Spleen (tissue), 11 donors: Measurements from ENCODE around the gene SLC44A4. TPM values are rescaled to one million over a fixed set of nuclear protein-coding genes. Genes with fewer than 3 reads are reported as not detected.
"Not testable (repeated sequence)": the region's sequence is repeated elsewhere in the genome, so short reads cannot be mapped to it uniquely, and the experiment has no call there.

ENCODE experiments used
- DNase-seq: peaks from one replicate; pipeline ENCODE4 v3.0.0-alpha.2; 2020
- H3K27ac ChIP-seq, 8 donors: fragments of 200-600 bp; sonication (generic) in 7 of 8; 1 replicate in 4 of 8; 2 replicates in 4 of 8; pipeline versions ENCODE4 v1.5.0 to v1.8.0; 2016 to 2021; ENCODE audit warnings: inconsistent platforms in 4 of 8, mild to moderate bottlenecking in 4 of 8, moderate library complexity in 1 of 8
- H3K27me3 ChIP-seq, 7 donors: fragments of 200-600 bp; sonication (generic) in 6 of 7; replicated peaks in 1 of 7; 1 replicate in 4 of 7; 2 replicates in 3 of 7; pipeline versions ENCODE4 v1.5.0 to v1.8.0; 2016 to 2021; ENCODE audit warnings: inconsistent platforms in 3 of 7, mild to moderate bottlenecking in 1 of 7
- H3K36me3 ChIP-seq, 6 donors: fragments of 200-600 bp; sonication (generic) in 5 of 6; 1 replicate in 4 of 6; 2 replicates in 2 of 6; pipeline versions ENCODE4 v1.5.0 to v1.8.0; 2016 to 2021; ENCODE audit warnings: inconsistent platforms in 2 of 6
- H3K4me1 ChIP-seq, 6 donors: fragments of 200-600 bp; sonication (generic) in 5 of 6; 1 replicate in 3 of 6; 2 replicates in 3 of 6; pipeline versions ENCODE4 v1.5.0 to v1.8.0; 2016 to 2021; ENCODE audit warnings: inconsistent platforms in 3 of 6
- H3K4me3 ChIP-seq, 8 donors: fragments of 200-600 bp; sonication (generic) in 7 of 8; 1 replicate in 4 of 8; 2 replicates in 4 of 8; pipeline versions ENCODE4 v1.5.0 to v1.8.0; 2016 to 2021; ENCODE audit warnings: inconsistent platforms in 4 of 8, mild to moderate bottlenecking in 4 of 8, moderate library complexity in 2 of 8
- H3K9me3 ChIP-seq, 8 donors: fragments of 200-600 bp; sonication (generic) in 7 of 8; 1 replicate in 4 of 8; 2 replicates in 4 of 8; pipeline versions ENCODE4 v1.5.0 to v1.8.0; 2016 to 2021; ENCODE audit warnings: inconsistent platforms in 4 of 8
- CTCF ChIP-seq, 11 experiments: fragments of 200-600 bp in 7 of 11; fragments of 450-650 bp in 4 of 11; sonication (generic) in 4 of 11; IDR thresholded peaks in 8 of 11; conservative IDR thresholded peaks in 3 of 11; 1 replicate in 7 of 11; 2 replicates in 4 of 11; pipeline versions ENCODE4 v1.4.0 to v1.8.0; 2016 to 2021; ENCODE audit warnings: antibody characterized with exemption in 11 of 11, inconsistent platforms in 4 of 11, mild to moderate bottlenecking in 1 of 11
- POLR2A ChIP-seq, 3 donors: fragments of 450-650 bp; IDR thresholded peaks; one replicate each; pipeline ENCODE4 v1.5.1; 2017; ENCODE audit warnings: antibody characterized with exemption in 3 of 3, mild to moderate bottlenecking in 1 of 3
- POLR2AphosphoS5 ChIP-seq, 3 donors: sonication (generic); formaldehyde crosslinking; IDR thresholded peaks; one replicate each; pipeline ENCODE4 v1.5.1; 2017; ENCODE audit warnings: antibody characterized with exemption in 3 of 3
- WGBS, 5 donors: extraction: QIAGEN DNeasy Blood & Tissue Kit in 3 of 5; methylation state at CpG; one replicate each; pipeline versions ENCODE4 v1.1.5 to v1.1.7; 2013 to 2018; 5-methylcytosine and 5-hydroxymethylcytosine counted together
- intact Hi-C: fragments of 100-400 bp; cut with DNase I; formaldehyde crosslinking; loops from one replicate; pipeline ENCODE4 v1.15.0; 2023; ENCODE audit warnings: low total_unique reads
- polyA plus RNA-seq, 3 donors: library from polyadenylated mRNA; stranded (reverse); fragments of 200-250 nt; gene quantifications; one replicate each; pipeline ENCODE4 v1.2.1, GENCODE V29; 2013
- total RNA-seq, 7 donors: library from RNA; depleted of rRNA in 3 of 7; stranded (reverse); fragments of >200 nt in 3 of 7; fragmentation: NEBNext Ultra II Directional in 4 of 7; extraction: Animal tissue kit (Norgen Biotek cat#: 25700) in 4 of 7; gene quantifications; one replicate each; pipeline versions ENCODE4 v1.1.0 to v1.2.1, GENCODE V29; 2016 to 2021
- donor health status: healthy with polysubstance abuse.
- donor health status: DM: no; HTN: no; CAD: no; lungs with moderate emphysema.
- donor health status: DM: no; HTN: no; CAD: no.
- donor health status: Bipolar disorder and iron deficiency.
- donor health status: healthy.
- donor health status: DM: no; HTN: no; CAD: no.
- donor health status: DM: yes; HTN: yes; CAD: no.

Gene SLC44A4
- total and polyA plus RNA-seq, 10 donors: 0.20 to 5.9 (median 2.6) TPM

GRCh38 chr6:31859923-31860322, 18.9 kb downstream of the SLC44A4 start:
- Histone ChIP-seq H3K27ac (no peak overlapping the region), H3K9me3 (no peaks in the 10 kb centered on the region), H3K4me1 (peaks cover 14 to 39% (median 27%) of the 10 kb centered on the region in 6 donors), H3K4me3 (no peak overlapping the region), H3K36me3 (peaks cover 3 to 59% (median 39%) of the 10 kb centered on the region in 6 donors), H3K27me3 (no peaks in the 10 kb centered on the region)
- 88 to 95% (median 94%) methylated on average over 8 to 11 of the region's 11 CpGs for WGBS, 5 donors
- intact Hi-C loops: no loop called here
- TF ChIP-seq CTCF (IDR thresholded peaks at IDR 0.05 in 8 of 11, conservative IDR thresholded peaks at IDR 0.05 in 3 of 11) (no peak), POLR2A (IDR thresholded peaks at IDR 0.05) (no peak), POLR2AphosphoS5 (IDR thresholded peaks at IDR 0.05) (no peak)
- no peak for DNase-seq

GRCh38 chr6:31858707-31859106, 20.1 kb downstream of the SLC44A4 start:
- no peak for DNase-seq
- Histone ChIP-seq H3K4me1 (peaks cover 9 to 27% (median 17%) of the 10 kb centered on the region in 6 donors), H3K9me3 (no peaks in the 10 kb centered on the region), H3K36me3 (peaks cover 3 to 59% (median 39%) of the 10 kb centered on the region in 6 donors), H3K4me3 (no peak overlapping the region), H3K27ac (no peak overlapping the region), H3K27me3 (no peaks in the 10 kb centered on the region)
- intact Hi-C loops: no loop called here
- 85 to 95% (median 94%) methylated on average over 8 of the region's 8 CpGs for WGBS, 5 donors
- no peak for TF ChIP-seq POLR2AphosphoS5 (IDR thresholded peaks at IDR 0.05)
- no peak for TF ChIP-seq POLR2A (IDR thresholded peaks at IDR 0.05)
- TF ChIP-seq CTCF (IDR thresholded peaks at IDR 0.05 in 8 of 11, conservative IDR thresholded peaks at IDR 0.05 in 3 of 11): no peak

GRCh38 chr6:31857774-31858173, 21.0 kb downstream of the SLC44A4 start:
- intact Hi-C loops, DNase-seq: not testable (repeated sequence)
- 91 to 97% (median 95%) methylated on average over 8 of the region's 8 CpGs for WGBS, 5 donors

GRCh38 chr6:31851980-31852718, 26.6 kb downstream of the SLC44A4 start:
- H3K4me3 ChIP-seq, H3K27me3 ChIP-seq, H3K9me3 ChIP-seq, H3K27ac ChIP-seq, H3K4me1 ChIP-seq, DNase-seq, intact Hi-C loops: not testable (repeated sequence)
- 90 to 93% (median 91%) methylated on average over 25 to 35 of the region's 35 CpGs for WGBS, 5 donors
- H3K36me3 ChIP-seq: peaks cover 0 to 17% (median 2%) of the 10 kb centered on the region in 6 donors

More at GRCh38 chr6:31857774-31858173, 21.0 kb downstream of the SLC44A4 start:
- H3K4me3 ChIP-seq, H3K9me3 ChIP-seq, H3K27ac ChIP-seq, H3K27me3 ChIP-seq: not testable (repeated sequence)
- H3K4me1 ChIP-seq: peaks cover 8 to 20% (median 10%) of the 10 kb centered on the region in 6 donors
- peaks cover 3 to 59% (median 39%) of the 10 kb centered on the region in 6 donors for H3K36me3 ChIP-seq

- Histone ChIP-seq H3K4me3 (no peak overlapping the region), H3K9me3 (no peaks in the 10 kb centered on the region), H3K4me1 (no peaks in the 10 kb centered on the region), H3K27ac (no peak overlapping the region), H3K36me3 (peaks cover 0 to 10% (median 0%) of the 10 kb centered on the region in 6 donors), H3K27me3 (no peaks in the 10 kb centered on the region)
- DNase-seq: no peak
- WGBS, 5 donors: 84 to 96% (median 92%) methylated on average over 2 of the region's 2 CpGs
- TF ChIP-seq POLR2AphosphoS5 (IDR thresholded peaks at IDR 0.05) (no peak), CTCF (IDR thresholded peaks at IDR 0.05 in 8 of 11, conservative IDR thresholded peaks at IDR 0.05 in 3 of 11) (no peak), POLR2A (IDR thresholded peaks at IDR 0.05) (no peak)
- intact Hi-C loops: no loop called here
Observed at GRCh38 chr6:31851485-31851832, 27.3 kb downstream of the SLC44A4 start.
